ENCODE measurements around the gene SPTBN2. TPM values are rescaled to one million over a fixed set of nuclear protein-coding genes. Genes with fewer than 3 reads are reported as not detected.

SPTBN2 gene
- total and polyA plus RNA-seq, 2 of the 4 experiments (the other 2 are of a cell fraction): 0.18 to 0.41 TPM

DNA sequence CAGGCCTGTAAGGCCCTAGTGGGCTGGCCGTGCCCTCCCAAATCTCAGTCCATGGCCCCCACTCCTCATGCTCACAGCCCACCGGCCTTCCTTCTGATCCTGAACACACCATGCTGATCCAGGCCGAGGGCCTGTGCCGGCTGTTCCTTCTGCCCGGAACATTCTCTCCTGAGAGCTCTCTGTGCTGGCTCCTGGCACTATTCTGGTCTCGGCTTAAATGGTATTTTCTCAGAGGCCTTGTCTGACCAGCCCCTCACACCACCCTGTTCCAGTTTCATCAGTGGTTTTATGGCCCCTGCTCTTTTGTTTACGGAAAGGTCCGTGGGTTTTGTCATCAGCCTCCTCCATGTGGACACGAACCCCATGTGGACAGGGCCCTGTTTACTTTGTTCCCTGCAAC lies 22.0 kb downstream of the SPTBN2 start:
- Histone ChIP-seq H3K27me3 (ENCODE audit: control insufficient read depth, insufficient read depth, low read length) (peaks cover 11% of the 10 kb centered on the region), H3K9me1 (ENCODE audit: insufficient read depth, low read length) (no peaks in the 10 kb centered on the region), H3K4me1 (ENCODE audit: control insufficient read depth, insufficient read depth, low read length) (no peaks in the 10 kb centered on the region), H4K5ac (ENCODE audit: low read depth, low read length) (no peak overlapping the region), H3K9ac (ENCODE audit: low read depth, low read length) (no peak overlapping the region), H4K91ac (ENCODE audit: insufficient read depth, low read depth, low read length) (no peak overlapping the region), H3K9me3 (ENCODE audit: control insufficient read depth, insufficient read depth, low read length) (no peaks in the 10 kb centered on the region), H3K4me3 (ENCODE audit: insufficient read depth, low read depth, low read length) (no peak overlapping the region), H2BK5ac (ENCODE audit: low read depth, low read length, poor library complexity, severe bottlenecking) (no peak overlapping the region), H2AK9ac (replicated peaks; ENCODE audit: low read depth, low read length, poor library complexity) (no peak overlapping the region), H2BK120ac (ENCODE audit: low read depth, low read length) (no peak overlapping the region), H3K18ac (ENCODE audit: low read depth, low read length) (no peak overlapping the region), H2AK5ac (ENCODE audit: low read depth, low read length) (no peak overlapping the region), H2AFZ (replicated peaks; ENCODE audit: low read length, poor library complexity) (no peak overlapping the region), H4K8ac (ENCODE audit: low read depth in 2 of 2, low read length in 2 of 2) (no peak overlapping the region), H3K27ac (ENCODE audit: insufficient read depth, low read length) (no peak overlapping the region), H3K79me1 (ENCODE audit: low read depth in 1 of 2, low read length in 2 of 2) (no peaks in the 10 kb centered on the region), H3K4me2 (ENCODE audit: low read depth, low read length) (no peak overlapping the region), H4K20me1 (ENCODE audit: insufficient read depth, low read length) (no peaks in the 10 kb centered on the region), H2BK15ac (ENCODE audit: low read depth, low read length) (no peak overlapping the region), H3K56ac (ENCODE audit: extremely low read depth, insufficient read depth, low read length) (no peak overlapping the region), H3K14ac (replicated peaks; ENCODE audit: low read depth, low read length) (no peak overlapping the region), H3K23ac (ENCODE audit: low read depth, low read length) (no peak overlapping the region), H2BK20ac (ENCODE audit: low read depth, low read length) (no peak overlapping the region), H3K4ac (ENCODE audit: low read depth, low read length) (no peak overlapping the region), H3K36me3 (ENCODE audit: control insufficient read depth, insufficient read depth, low read length) (no peaks in the 10 kb centered on the region)
- ATAC-seq (ENCODE audit: low read depth) (no peak), DNase-seq (no peak)
- in situ Hi-C loops (cut with MboI; ENCODE audit: low sequenced_read_pairs): no loop called here
- POLR2A ChIA-PET (ENCODE audit: unreplicated experiment): no interaction called here
- dilution Hi-C loops (cut with HindIII; ENCODE audit: low sequenced_read_pairs, unreplicated experiment): no loop called here
- BruUV-seq (replicated peaks): no TSS peak
- no peak for TF ChIP-seq NFE2L2 (IDR thresholded peaks at IDR 0.05; ENCODE audit: low read depth, low read length)
- no peak for TF ChIP-seq FOS (IDR thresholded peaks at IDR 0.05; ENCODE audit: low read depth, low read length)
- TF ChIP-seq MAZ (IDR thresholded peaks at IDR 0.05; ENCODE audit: borderline replicate concordance, low read depth, low read length): no peak
- no peak for TF ChIP-seq USF2 (IDR thresholded peaks at IDR 0.05; ENCODE audit: low read depth, low read length)
- TF ChIP-seq, protein P1, sequence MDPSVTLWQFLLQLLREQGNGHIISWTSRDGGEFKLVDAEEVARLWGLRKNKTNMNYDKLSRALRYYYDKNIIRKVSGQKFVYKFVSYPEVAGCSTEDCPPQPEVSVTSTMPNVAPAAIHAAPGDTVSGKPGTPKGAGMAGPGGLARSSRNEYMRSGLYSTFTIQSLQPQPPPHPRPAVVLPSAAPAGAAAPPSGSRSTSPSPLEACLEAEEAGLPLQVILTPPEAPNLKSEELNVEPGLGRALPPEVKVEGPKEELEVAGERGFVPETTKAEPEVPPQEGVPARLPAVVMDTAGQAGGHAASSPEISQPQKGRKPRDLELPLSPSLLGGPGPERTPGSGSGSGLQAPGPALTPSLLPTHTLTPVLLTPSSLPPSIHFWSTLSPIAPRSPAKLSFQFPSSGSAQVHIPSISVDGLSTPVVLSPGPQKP (IDR thresholded peaks at IDR 0.05; ENCODE audit: borderline replicate concordance, low read depth, low read length): no peak
- no peak for TF ChIP-seq RFX5 (IDR thresholded peaks at IDR 0.05; ENCODE audit: low read depth, low read length)
- CTCF ChIA-PET: no interaction called here
- intact Hi-C loops (cut with micrococcal nuclease): no loop called here
- 78% methylated on average over 6 of the region's 9 CpGs; no CpG with 5 or more reads in 1 of the 2 experiments for WGBS, 2 experiments (ENCODE audit: extremely low coverage in 2 of 2, insufficient read length in 1 of 2)
